Measurements from ENCODE around the gene MIX23. TPM values are rescaled to one million over a fixed set of nuclear protein-coding genes. Genes with fewer than 3 reads are reported as not detected.

MIX23 gene
- total and polyA plus RNA-seq, 11 donors, result 15.1 to 73.8 (median 28.5) TPM

DNA sequence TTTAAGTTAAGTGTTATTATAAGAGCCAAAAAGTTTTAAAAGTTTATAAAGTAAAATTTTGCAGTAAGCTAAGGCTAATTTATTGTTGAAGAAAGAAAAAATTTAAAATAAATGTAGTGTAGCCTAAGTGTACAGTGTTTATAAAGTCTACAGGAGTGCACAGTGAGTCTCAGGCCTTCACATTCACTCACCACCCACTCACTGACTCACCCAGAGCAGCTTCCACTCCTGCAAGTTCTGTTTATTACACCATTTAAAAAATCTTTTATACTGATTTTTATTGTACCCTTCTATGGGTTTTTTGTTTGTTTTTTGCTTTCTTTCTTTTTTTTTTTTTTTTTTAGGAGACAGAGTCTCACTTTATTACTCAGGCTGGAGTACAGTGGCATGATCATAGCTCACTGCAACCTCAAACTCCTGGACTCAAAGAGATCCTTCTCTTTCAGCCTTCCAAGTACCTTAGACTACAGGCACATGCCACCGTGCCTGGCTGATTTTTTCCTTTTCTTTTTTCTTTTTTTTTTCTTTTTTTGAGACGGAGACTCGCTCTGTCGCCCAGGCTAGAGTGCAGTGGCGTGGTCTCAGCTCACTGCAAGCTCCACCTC lies 32.1 kb downstream of the MIX23 start:
- TF ChIP-seq, protein P1, sequence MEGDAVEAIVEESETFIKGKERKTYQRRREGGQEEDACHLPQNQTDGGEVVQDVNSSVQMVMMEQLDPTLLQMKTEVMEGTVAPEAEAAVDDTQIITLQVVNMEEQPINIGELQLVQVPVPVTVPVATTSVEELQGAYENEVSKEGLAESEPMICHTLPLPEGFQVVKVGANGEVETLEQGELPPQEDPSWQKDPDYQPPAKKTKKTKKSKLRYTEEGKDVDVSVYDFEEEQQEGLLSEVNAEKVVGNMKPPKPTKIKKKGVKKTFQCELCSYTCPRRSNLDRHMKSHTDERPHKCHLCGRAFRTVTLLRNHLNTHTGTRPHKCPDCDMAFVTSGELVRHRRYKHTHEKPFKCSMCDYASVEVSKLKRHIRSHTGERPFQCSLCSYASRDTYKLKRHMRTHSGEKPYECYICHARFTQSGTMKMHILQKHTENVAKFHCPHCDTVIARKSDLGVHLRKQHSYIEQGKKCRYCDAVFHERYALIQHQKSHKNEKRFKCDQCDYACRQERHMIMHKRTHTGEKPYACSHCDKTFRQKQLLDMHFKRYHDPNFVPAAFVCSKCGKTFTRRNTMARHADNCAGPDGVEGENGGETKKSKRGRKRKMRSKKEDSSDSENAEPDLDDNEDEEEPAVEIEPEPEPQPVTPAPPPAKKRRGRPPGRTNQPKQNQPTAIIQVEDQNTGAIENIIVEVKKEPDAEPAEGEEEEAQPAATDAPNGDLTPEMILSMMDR (IDR thresholded peaks at IDR 0.05), result no peak
- no peak for TF ChIP-seq POLR2A (IDR thresholded peaks at IDR 0.05)
- intact Hi-C loops (cut with DNase I), result loop anchor here in 1 of 10 donors (10.0 kb wide), 1 partner anchor 806 kb away; the partner anchor contains the start of gene POLQ
- ATAC-seq (no peak), DNase-seq (no peak)
- Histone ChIP-seq H3K9me3 (no peaks in the 10 kb centered on the region), H3K36me3 (no peaks in the 10 kb centered on the region), H3K4me1 (peaks cover 0 to 6% (median 0%) of the 10 kb centered on the region in 12 donors), H3K4me3 (no peak overlapping the region), H3K27ac (no peak overlapping the region), H3K27me3 (no peaks in the 10 kb centered on the region)
- WGBS, 4 donors, result 82 to 91% (median 86%) methylated on average over 5 of the region's 5 CpGs

DNA sequence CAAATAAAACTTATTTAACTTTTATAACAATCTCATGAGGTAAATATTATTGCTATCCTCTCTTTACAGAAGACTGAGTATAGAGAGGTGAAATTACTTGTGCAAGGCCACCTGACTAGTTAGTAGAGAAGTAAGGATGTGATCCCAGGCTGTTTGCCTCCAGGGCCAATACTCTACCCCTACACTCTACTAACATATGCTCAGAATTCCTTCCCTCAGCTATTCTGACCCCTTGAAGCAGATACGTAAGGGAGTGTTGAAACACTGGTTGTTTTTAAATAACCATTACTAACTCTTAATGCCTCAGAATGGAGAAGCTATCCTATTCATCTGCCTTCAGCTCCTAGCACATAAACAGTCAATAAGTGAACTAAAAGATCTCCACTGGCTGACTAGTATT lies 33.9 kb downstream of the MIX23 start:
- no peaks in the 10 kb centered on the region for H3K36me3 ChIP-seq
- H3K27ac ChIP-seq, result no peak overlapping the region
- DNase-seq (no peak), ATAC-seq (no peak)
- no peaks in the 10 kb centered on the region for H3K9me3 ChIP-seq
- no peaks in the 10 kb centered on the region for H3K27me3 ChIP-seq
- no peak overlapping the region for H3K4me3 ChIP-seq
- 72 to 96% (median 77%) methylated on average over 1 of the region's 1 CpG for WGBS, 4 donors
- intact Hi-C loops (cut with DNase I), result no loop called here
- H3K4me1 ChIP-seq, result peaks cover 0 to 6% (median 0%) of the 10 kb centered on the region in 12 donors
- no peak for TF ChIP-seq POLR2A (IDR thresholded peaks at IDR 0.05)
- TF ChIP-seq, protein P1 (IDR thresholded peaks at IDR 0.05), result no peak

DNA sequence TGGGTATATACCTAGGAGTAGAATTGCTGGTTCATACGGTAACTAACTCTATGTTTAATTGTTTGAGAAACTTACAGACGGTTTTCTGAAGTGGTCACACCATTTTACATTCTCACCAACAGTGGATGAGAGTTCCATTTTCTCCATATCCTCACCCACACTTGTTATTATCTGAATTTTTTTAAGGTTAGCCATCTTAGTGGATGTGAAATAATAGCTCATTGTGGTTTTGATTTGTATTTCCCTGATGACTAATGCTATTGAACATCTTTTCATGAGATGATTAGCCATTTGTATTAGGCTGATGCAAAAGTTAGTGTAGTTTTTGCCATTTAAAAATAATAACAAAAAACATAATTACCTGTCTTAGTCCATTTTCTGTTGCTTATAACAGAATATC lies 39.4 kb downstream of the MIX23 start:
- Histone ChIP-seq H3K27ac (no peak overlapping the region), H3K4me3 (no peak overlapping the region), H3K36me3 (no peaks in the 10 kb centered on the region), H3K27me3 (no peaks in the 10 kb centered on the region), H3K9me3 (no peaks in the 10 kb centered on the region), H3K4me1 (no peaks in the 10 kb centered on the region)
- intact Hi-C loops (cut with DNase I), result no loop called here
- no peak for TF ChIP-seq POLR2A (IDR thresholded peaks at IDR 0.05)
- TF ChIP-seq, protein P1 (IDR thresholded peaks at IDR 0.05), result no peak
- DNase-seq (no peak), ATAC-seq (no peak)
- 65 to 73% (median 69%) methylated on average over 2 of the region's 2 CpGs for WGBS, 4 donors

- H3K27me3 ChIP-seq, result no peaks in the 10 kb centered on the region
- ATAC-seq (no peak), DNase-seq (no peak)
- no peaks in the 10 kb centered on the region for H3K4me1 ChIP-seq
- intact Hi-C loops (cut with DNase I), result no loop called here
- no peak overlapping the region for H3K4me3 ChIP-seq
- no peaks in the 10 kb centered on the region for H3K9me3 ChIP-seq
- 68 to 77% (median 71%) methylated on average over 1 of the region's 1 CpG for WGBS, 4 donors
- H3K36me3 ChIP-seq, result no peaks in the 10 kb centered on the region
- TF ChIP-seq POLR2A (IDR thresholded peaks at IDR 0.05), result no peak
- TF ChIP-seq, protein P1 (IDR thresholded peaks at IDR 0.05), result no peak
- no peak overlapping the region for H3K27ac ChIP-seq
Measured at GRCh38 chr3:122342803-122343202, 40.2 kb downstream of the MIX23 start.
